Esophagus squamous epithelium (tissue), 4 donors: ENCODE results near the gene KANSL3.

ENCODE experiments used
- POLR2A ChIP-seq, 4 donors: fragments of 450-650 bp; IDR thresholded peaks; one replicate each; pipeline ENCODE4 v1.6.1; 2017; ENCODE audit warnings: antibody characterized with exemption in 4 of 4, mild to moderate bottlenecking in 4 of 4, moderate library complexity in 3 of 4
- TF ChIP-seq, protein P1 (sequence below), 6 experiments: fragments of 450-650 bp in 4 of 6; fragments of 200-600 bp in 2 of 6; sonication (generic) in 2 of 6; IDR thresholded peaks; one replicate each; pipeline ENCODE4 v1.5.1; 2016 to 2019; ENCODE audit warnings: antibody characterized with exemption in 6 of 6, mild to moderate bottlenecking in 4 of 6, moderate library complexity in 4 of 6

GRCh38 chr2:96618596-96619283, 19.4 kb downstream of the KANSL3 start:
- TF ChIP-seq, protein P1, sequence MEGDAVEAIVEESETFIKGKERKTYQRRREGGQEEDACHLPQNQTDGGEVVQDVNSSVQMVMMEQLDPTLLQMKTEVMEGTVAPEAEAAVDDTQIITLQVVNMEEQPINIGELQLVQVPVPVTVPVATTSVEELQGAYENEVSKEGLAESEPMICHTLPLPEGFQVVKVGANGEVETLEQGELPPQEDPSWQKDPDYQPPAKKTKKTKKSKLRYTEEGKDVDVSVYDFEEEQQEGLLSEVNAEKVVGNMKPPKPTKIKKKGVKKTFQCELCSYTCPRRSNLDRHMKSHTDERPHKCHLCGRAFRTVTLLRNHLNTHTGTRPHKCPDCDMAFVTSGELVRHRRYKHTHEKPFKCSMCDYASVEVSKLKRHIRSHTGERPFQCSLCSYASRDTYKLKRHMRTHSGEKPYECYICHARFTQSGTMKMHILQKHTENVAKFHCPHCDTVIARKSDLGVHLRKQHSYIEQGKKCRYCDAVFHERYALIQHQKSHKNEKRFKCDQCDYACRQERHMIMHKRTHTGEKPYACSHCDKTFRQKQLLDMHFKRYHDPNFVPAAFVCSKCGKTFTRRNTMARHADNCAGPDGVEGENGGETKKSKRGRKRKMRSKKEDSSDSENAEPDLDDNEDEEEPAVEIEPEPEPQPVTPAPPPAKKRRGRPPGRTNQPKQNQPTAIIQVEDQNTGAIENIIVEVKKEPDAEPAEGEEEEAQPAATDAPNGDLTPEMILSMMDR (IDR thresholded peaks at IDR 0.05), result no peak
- TF ChIP-seq POLR2A (IDR thresholded peaks at IDR 0.05), result no peak
